ENCODE results near the gene MAPRE3. TPM values are rescaled to one million over a fixed set of nuclear protein-coding genes. Genes with fewer than 3 reads are reported as not detected.

MAPRE3 gene
- total and polyA plus RNA-seq, 10 donors, result 5.2 to 17.9 (median 11.9) TPM

DNA sequence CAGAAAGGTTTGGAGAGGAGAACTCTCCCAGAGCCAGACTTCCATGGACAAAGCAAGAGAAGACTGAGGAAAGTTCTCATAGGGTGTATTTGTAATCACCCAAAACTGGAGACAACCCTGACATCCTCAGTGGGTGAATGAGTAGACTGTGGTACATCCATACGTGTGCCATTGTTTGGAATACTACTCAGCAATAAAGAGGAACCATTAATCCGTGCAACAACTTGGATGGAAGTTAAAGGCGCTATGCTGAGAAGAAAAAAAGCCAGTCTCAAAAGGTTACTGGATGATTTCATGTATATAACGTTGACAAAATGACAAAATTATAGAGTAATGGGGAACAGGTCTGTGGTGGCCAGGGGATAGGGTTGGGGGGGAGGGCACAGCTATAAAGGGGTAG is 38.2 kb downstream of the MAPRE3 start:
- no peak for TF ChIP-seq POLR2AphosphoS5 (IDR thresholded peaks at IDR 0.05)
- TF ChIP-seq, protein P1, sequence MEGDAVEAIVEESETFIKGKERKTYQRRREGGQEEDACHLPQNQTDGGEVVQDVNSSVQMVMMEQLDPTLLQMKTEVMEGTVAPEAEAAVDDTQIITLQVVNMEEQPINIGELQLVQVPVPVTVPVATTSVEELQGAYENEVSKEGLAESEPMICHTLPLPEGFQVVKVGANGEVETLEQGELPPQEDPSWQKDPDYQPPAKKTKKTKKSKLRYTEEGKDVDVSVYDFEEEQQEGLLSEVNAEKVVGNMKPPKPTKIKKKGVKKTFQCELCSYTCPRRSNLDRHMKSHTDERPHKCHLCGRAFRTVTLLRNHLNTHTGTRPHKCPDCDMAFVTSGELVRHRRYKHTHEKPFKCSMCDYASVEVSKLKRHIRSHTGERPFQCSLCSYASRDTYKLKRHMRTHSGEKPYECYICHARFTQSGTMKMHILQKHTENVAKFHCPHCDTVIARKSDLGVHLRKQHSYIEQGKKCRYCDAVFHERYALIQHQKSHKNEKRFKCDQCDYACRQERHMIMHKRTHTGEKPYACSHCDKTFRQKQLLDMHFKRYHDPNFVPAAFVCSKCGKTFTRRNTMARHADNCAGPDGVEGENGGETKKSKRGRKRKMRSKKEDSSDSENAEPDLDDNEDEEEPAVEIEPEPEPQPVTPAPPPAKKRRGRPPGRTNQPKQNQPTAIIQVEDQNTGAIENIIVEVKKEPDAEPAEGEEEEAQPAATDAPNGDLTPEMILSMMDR (IDR thresholded peaks at IDR 0.05 in 8 of 11, conservative IDR thresholded peaks at IDR 0.05 in 3 of 11), result no peak
- no peak for TF ChIP-seq POLR2A (IDR thresholded peaks at IDR 0.05)
- H3K36me3 ChIP-seq, result no peaks in the 10 kb centered on the region
- H3K4me1 ChIP-seq, result peaks cover 0 to 12% (median 0%) of the 10 kb centered on the region in 6 donors
- WGBS, 5 donors, result 79 to 91% (median 89%) methylated on average over 4 of the region's 4 CpGs
- H3K4me3 ChIP-seq, result no peak overlapping the region
- no peaks in the 10 kb centered on the region for H3K9me3 ChIP-seq
- intact Hi-C loops (cut with DNase I; ENCODE audit: low total_unique reads), result no loop called here
- H3K27me3 ChIP-seq (replicated peaks in 1 of 7), result no peaks in the 10 kb centered on the region
- no peak overlapping the region for H3K27ac ChIP-seq
- DNase-seq, result no peak

DNA sequence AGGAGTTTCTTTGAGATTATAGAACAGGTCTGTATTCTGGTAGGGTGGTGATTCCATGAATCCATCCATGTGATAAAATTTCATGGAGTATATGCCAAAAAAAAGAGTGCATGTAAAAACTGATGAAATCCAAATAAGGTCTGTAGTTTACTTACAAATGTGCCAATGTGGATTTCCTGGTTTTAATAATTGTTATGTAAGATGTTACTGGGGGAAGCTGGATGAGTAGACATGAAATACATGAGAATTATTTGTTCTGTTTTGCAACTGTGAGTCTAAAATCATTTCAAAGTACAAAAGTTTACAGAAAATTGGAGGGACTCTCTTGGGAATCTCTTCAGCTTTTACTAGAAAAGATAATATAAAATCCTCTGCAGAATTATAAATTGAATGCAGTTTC is 38.6 kb downstream of the MAPRE3 start:
- no peak for TF ChIP-seq POLR2AphosphoS5 (IDR thresholded peaks at IDR 0.05)
- TF ChIP-seq POLR2A (IDR thresholded peaks at IDR 0.05), result no peak
- TF ChIP-seq, protein P1 (IDR thresholded peaks at IDR 0.05 in 8 of 11, conservative IDR thresholded peaks at IDR 0.05 in 3 of 11), result no peak
- Histone ChIP-seq H3K4me1 (peaks cover 0 to 12% (median 0%) of the 10 kb centered on the region in 6 donors), H3K36me3 (no peaks in the 10 kb centered on the region), H3K27me3 (replicated peaks in 1 of 7) (no peaks in the 10 kb centered on the region), H3K4me3 (no peak overlapping the region), H3K27ac (no peak overlapping the region), H3K9me3 (no peaks in the 10 kb centered on the region)
- DNase-seq, result no peak
- intact Hi-C loops (cut with DNase I; ENCODE audit: low total_unique reads), result no loop called here

DNA sequence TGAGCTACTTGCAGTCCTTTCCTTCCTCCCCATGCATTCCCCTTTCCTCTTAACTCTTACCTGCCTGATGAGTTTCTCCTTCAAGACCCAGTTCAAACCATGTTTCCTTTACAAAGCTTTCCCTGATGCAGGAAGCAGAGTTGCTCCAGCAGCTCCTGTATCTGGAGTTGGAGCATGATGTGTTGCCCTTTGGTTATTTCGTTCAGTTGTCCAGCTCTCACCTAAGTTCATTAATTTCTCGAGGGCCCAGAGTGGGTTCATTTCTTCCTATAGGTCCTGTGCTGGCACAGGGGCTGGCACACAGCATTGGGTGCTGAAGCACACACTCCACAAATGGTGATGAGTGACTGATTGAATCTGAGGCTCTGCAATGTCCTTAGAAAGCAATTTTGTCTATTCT is 39.3 kb downstream of the MAPRE3 start:
- intact Hi-C loops (cut with DNase I; ENCODE audit: low total_unique reads), result no loop called here
- H3K9me3 ChIP-seq, result no peaks in the 10 kb centered on the region
- H3K4me3 ChIP-seq, result no peak overlapping the region
- 63 to 81% (median 75%) methylated on average over 2 of the region's 2 CpGs for WGBS, 5 donors
- TF ChIP-seq POLR2A (IDR thresholded peaks at IDR 0.05), result no peak
- no peak for TF ChIP-seq POLR2AphosphoS5 (IDR thresholded peaks at IDR 0.05)
- TF ChIP-seq, protein P1 (IDR thresholded peaks at IDR 0.05 in 8 of 11, conservative IDR thresholded peaks at IDR 0.05 in 3 of 11), result no peak
- no peak overlapping the region for H3K27ac ChIP-seq
- no peak for DNase-seq
- no peaks in the 10 kb centered on the region for H3K36me3 ChIP-seq
- peaks cover 0 to 12% (median 0%) of the 10 kb centered on the region in 6 donors for H3K4me1 ChIP-seq
- H3K27me3 ChIP-seq (replicated peaks in 1 of 7), result no peaks in the 10 kb centered on the region

DNA sequence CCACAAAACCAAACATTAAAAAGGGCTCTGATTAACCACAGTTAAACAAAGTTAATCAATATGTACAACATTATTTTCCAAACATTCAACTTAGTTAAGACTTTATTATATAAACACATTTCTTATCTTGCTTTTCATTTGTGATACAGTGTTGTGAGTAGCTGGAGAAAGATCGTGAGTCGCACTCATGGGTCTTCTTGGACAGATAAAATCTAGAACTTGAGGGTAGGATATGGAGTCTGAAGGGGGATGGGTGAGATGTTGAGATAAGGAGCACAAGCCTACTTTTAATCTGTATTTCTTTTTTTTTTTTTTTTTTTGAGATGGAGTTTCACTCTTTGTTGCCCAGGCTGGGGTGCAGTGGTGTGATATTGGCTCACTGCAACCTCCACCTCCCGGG is 39.7 kb downstream of the MAPRE3 start:
- intact Hi-C loops (cut with DNase I; ENCODE audit: low total_unique reads), result no loop called here
- H3K36me3 ChIP-seq, result no peaks in the 10 kb centered on the region
- 73 to 88% (median 81%) methylated on average over 3 of the region's 3 CpGs for WGBS, 5 donors
- no peaks in the 10 kb centered on the region for H3K9me3 ChIP-seq
- H3K27ac ChIP-seq, result no peak overlapping the region
- H3K4me3 ChIP-seq, result no peak overlapping the region
- TF ChIP-seq, protein P1 (IDR thresholded peaks at IDR 0.05 in 8 of 11, conservative IDR thresholded peaks at IDR 0.05 in 3 of 11), result no peak
- no peak for TF ChIP-seq POLR2AphosphoS5 (IDR thresholded peaks at IDR 0.05)
- TF ChIP-seq POLR2A (IDR thresholded peaks at IDR 0.05), result no peak
- H3K4me1 ChIP-seq, result peaks cover 0 to 13% (median 0%) of the 10 kb centered on the region in 6 donors
- DNase-seq, result no peak
- no peaks in the 10 kb centered on the region for H3K27me3 ChIP-seq (replicated peaks in 1 of 7)
